Hippocampal formation (tissue), 2 donors: ENCODE results near the gene MBD1.
"Not testable (repeated sequence)": the region's sequence is repeated elsewhere in the genome, so short reads cannot be mapped to it uniquely, and the experiment has no call there.

ENCODE experiments used
- DNase-seq, 2 donors: peaks; one replicate each; lab custom pipeline; 2025; lab: John Stamatoyannopoulos, UW

MBD1 gene

DNA sequence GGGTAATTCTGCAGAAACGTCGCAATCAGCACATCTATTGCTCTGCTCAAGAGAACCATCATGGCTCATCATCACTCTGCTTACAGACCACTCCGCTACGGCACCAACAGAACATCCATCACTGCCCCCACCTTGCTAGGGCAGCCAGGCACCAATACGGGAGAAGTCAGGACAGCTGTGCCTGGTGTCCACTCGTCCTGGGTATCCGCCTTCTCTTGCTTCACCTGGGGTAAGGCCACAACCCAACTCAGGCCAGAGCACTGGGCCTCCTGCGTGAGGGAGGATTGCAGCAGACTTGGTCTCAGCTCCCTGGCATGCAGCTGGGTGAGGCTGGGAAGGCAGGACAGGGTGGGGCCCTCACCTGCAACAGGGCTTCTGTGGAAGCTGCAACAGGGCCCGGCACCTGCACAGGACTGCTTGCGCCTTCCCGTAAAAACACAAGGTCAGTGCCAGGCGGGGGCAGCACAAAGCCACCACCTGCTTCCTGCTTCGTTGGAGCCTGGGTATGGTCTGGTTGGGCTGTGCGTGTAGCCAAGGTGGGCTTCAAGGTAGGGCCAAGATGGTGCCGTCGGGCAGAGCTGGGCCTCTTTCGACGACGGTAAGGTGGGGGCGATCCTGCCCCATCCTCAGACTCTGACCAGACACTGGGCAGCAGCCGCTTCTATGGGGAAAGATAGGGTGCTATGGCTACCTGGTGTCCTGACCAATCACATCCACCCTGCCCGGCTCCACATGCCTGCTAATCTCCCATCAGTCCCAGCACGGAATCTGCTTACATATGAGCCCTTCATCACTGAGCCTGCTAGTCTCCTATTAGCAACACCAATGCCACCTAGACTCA lies 7.9 kb downstream of the MBD1 start:
- no peak for DNase-seq

GRCh38 chr18:50272568-50272967 lies 8.8 kb downstream of the MBD1 start:
- no peak for DNase-seq

- DNase-seq = peak in 1 of 2 donors; percentile 56
Observed at GRCh38 chr18:50268022-50268747, 13.1 kb downstream of the MBD1 start.

DNA sequence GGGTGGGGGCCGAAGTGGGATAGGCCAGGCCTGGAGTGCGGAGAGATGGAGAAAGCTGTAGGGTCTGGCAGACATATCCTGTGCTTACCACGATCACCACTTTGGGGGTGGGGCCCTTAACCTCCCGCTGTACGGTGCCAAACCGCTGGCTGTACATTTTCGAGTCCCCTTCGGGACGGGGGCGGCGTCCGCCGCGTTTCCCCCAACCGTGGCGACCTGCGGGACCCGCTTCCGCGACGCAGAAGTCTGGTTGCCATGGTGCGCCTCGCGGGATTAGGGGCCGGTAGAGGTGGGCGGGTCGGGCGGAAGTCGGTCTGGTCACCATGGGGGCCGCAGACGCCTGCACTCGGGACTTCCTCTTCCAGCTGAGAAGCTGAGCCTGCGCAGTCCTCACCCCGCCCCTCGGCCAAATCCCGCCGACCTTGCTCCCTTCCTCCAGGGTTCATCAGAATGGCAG lies 15.0 kb downstream of the MBD1 start, which contains the start of gene CFAP53:
TSS of gene CFAP53 (minus strand) at position 248 of the 457 bp plus-strand sequence. CDS start at position 157, 91 bp downstream.
- peak; percentile 74 to 76 for DNase-seq

DNA sequence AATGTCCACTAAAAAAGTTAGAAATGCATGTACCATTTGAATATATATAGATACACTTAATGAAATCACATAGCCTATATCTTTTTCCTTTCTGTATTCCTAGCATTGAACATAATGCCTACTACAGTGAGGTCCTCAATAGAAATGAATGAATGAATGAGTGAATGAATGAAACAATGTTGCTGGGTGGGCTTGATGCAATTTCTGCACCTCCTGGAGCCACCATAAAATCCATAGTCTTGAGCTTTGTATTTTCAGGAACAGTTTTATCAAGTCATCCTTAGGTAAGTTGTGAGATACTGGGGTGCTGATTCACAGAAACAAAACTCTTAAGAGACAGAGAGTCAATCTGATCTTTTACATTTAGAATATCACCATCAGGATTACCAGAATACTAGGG lies 18.3 kb downstream of the MBD1 start:
- DNase-seq = no peak

- DNase-seq = no peak
Observed at GRCh38 chr18:50250935-50251334, 30.4 kb downstream of the MBD1 start.

DNA sequence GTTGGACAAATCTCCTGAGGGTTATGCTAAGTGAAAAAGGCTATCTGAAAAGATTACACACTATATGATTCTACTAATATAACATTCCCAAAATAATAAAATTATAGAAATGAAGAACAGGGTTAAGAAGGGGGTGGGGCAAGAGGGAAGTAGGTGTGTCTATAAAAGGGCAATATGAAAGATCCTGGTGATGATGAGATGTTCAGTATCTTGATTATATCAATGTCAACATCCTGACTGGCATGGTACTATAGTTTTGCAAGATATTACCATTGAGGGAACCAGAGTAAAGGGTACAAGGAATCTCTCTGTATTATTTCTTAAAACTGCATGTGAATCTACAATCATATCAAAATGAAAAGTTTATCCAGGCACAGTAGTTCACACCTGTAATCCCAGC lies 31.7 kb downstream of the MBD1 start:
- no peak for DNase-seq

DNA sequence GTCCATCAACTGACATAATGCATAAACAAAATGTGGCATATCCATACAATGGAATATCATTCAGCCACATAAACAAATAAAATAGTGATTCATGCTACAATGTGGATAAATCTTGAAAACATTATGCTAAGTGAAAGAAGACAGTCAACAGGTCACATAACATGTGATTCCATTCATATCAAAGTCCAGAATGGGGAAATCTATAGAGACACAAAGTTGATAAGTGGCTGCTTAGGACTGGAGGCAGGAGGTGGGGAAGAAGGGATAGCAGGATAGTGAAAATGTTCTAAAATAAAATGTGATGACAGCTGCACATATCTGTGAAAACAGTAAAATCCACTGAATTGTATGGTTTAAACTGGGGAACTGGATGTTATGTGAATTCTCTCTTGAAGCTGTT lies 33.8 kb downstream of the MBD1 start:
- DNase-seq = no peak

DNA sequence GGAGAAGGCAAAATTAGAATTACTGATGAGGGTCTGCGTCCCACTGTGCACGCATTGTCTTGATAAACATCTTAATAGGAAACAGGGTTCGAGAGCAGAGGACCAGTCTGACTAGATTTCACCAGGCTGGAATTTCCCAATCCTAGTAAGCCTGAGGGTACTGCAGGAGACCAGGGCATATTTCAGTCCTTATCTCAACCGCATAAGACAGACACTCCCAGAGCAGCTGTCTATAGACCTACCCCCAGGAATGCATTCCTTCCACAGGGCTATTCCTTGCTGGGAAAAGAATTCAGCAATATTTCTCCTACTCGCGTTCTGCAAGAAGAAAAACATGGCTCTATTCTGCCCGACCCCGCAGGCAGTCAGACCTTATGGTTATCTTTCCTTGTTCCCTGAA lies 39.6 kb downstream of the MBD1 start:
- DNase-seq = not testable (repeated sequence)

GRCh38 chr18:50240080-50240563 lies 41.2 kb downstream of the MBD1 start:
- no peak for DNase-seq

- no peak for DNase-seq
Observed at GRCh38 chr18:50232419-50232818, 48.9 kb downstream of the MBD1 start.

GRCh38 chr18:50231621-50232020 lies 49.7 kb downstream of the MBD1 start:
- DNase-seq = no peak

DNA sequence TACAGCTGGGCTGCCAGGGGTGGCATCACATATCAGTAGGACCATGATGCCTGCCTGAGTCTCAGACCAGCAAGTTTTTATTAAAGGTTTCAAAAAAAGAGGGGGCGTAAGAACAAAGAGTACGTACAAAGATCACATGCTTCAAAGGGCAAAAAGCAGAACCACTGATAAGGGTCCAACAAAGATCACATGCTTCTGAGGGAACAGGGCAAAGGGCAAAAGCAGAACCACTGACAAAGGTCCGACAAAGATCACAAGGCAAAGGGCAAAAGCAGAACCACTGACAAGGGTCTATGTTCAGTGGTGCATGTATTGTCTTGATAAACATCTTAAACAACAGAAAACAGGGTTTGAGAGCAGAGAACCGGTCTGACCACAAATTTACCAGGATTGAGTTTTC lies 61.1 kb downstream of the MBD1 start:
- not testable (repeated sequence) for DNase-seq
